Smooth muscle cell (in vitro differentiated cells): ENCODE measurements around the gene RANBP1. TPM values are rescaled to one million over a fixed set of nuclear protein-coding genes. Genes with fewer than 3 reads are reported as not detected.

Experiments used
- DNase-seq: peaks from one replicate; lab custom pipeline; 2025; ENCODE audit not compliant: unreplicated experiment; lab: John Stamatoyannopoulos, UW
- H2AFZ ChIP-seq: fragments of 200-600 bp; sonication (generic); 2 replicates; pipeline ENCODE4 v1.6.0; 2016; ENCODE audit warnings: antibody characterized with exemption, low read depth, mild to moderate bottlenecking
- H3F3A ChIP-seq: fragments of 200-600 bp; sonication (generic); 2 replicates; pipeline ENCODE4 v1.6.0; 2017; ENCODE audit warnings: antibody characterized with exemption, low read depth
- H3K27ac ChIP-seq: fragments of 200-600 bp; sonication (generic); 2 replicates; pipeline ENCODE4 v1.5.1; 2016; ENCODE audit warnings: low read depth, mild to moderate bottlenecking
- H3K27me3 ChIP-seq: fragments of 200-600 bp; sonication (generic); 2 replicates; pipeline ENCODE4 v1.6.1; 2016; ENCODE audit warnings: low read depth, mild to moderate bottlenecking
- H3K36me3 ChIP-seq: fragments of 200-600 bp; sonication (generic); 2 replicates; pipeline ENCODE4 v1.5.1; 2016; ENCODE audit warnings: low read depth
- H3K4me1 ChIP-seq: fragments of 200-600 bp; sonication (generic); 2 replicates; pipeline ENCODE4 v1.5.1; 2016; ENCODE audit warnings: low read depth
- H3K4me2 ChIP-seq: fragments of 200-600 bp; sonication (generic); 2 replicates; pipeline ENCODE4 v1.6.0; 2016; ENCODE audit warnings: mild to moderate bottlenecking
- H3K4me3 ChIP-seq: fragments of 200-600 bp; sonication (generic); 2 replicates; pipeline ENCODE4 v1.5.1; 2016; ENCODE audit warnings: mild to moderate bottlenecking
- H3K79me2 ChIP-seq: fragments of 200-600 bp; sonication (generic); 2 replicates; pipeline ENCODE4 v1.6.0; 2016; ENCODE audit warnings: low read depth, mild to moderate bottlenecking
- H3K9ac ChIP-seq: fragments of 200-600 bp; sonication (generic); 2 replicates; pipeline ENCODE4 v1.6.0; 2016; ENCODE audit warnings: low read depth
- H3K9me3 ChIP-seq: fragments of 200-600 bp; sonication (generic); replicated peaks from 2 replicates; pipeline ENCODE4 v1.5.1; 2016; ENCODE audit warnings: low read depth
- H4K20me1 ChIP-seq: fragments of 200-600 bp; sonication (generic); 2 replicates; pipeline ENCODE4 v1.6.0; 2016; ENCODE audit warnings: low read depth
- CTCF ChIP-seq: fragments of 200-600 bp; sonication (generic); IDR thresholded peaks from 2 replicates; pipeline ENCODE4 v1.5.1; 2017; ENCODE audit warnings: borderline replicate concordance, mild to moderate bottlenecking, antibody characterized with exemption; ENCODE audit not compliant: insufficient read depth, poor library complexity, severe bottlenecking
- WGBS: methylation state at CpG from one replicate; pipeline ENCODE4 v1.1.7; 2016; ENCODE audit warnings: low lambda C conversion rate; 5-methylcytosine and 5-hydroxymethylcytosine counted together
- polyA plus RNA-seq: library from polyadenylated mRNA; unstranded; fragments of >200 nt; fragmentation: Nextera tagmentation; extraction: Ambion mirVana; gene quantifications from 2 replicates; pipeline ENCODE4 v1.2.1, GENCODE V29; 2016
- total RNA-seq: library from RNA; depleted of rRNA; stranded (reverse); fragments of >200 nt; gene quantifications from 2 replicates; pipeline ENCODE4 v1.2.3, GENCODE V29; 2014

RANBP1 gene
- total and polyA plus RNA-seq, 2 experiments from 2014 or later = 235 to 331 TPM

- no peak overlapping the region for H2AFZ ChIP-seq
These were observed 40.9 kb downstream of the RANBP1 start for GRCh38 chr22:20156611-20157429.

GRCh38 chr22:20157430-20158183 is 41.7 kb downstream of the RANBP1 start:
- Histone ChIP-seq H3K36me3 (no peaks in the 10 kb centered on the region), H3K27me3 (no peaks in the 10 kb centered on the region), H3K4me3 (no peak overlapping the region), H3F3A (no peaks in the 10 kb centered on the region), H3K4me1 (no peaks in the 10 kb centered on the region), H2AFZ (no peak overlapping the region), H4K20me1 (no peaks in the 10 kb centered on the region), H3K9ac (no peak overlapping the region), H3K9me3 (no peaks in the 10 kb centered on the region), H3K4me2 (no peak overlapping the region), H3K27ac (no peak overlapping the region), H3K79me2 (no peaks in the 10 kb centered on the region)
- no peak for DNase-seq
- no peak for TF ChIP-seq CTCF
- WGBS = 88% methylated on average over 15 of the region's 15 CpGs

More at GRCh38 chr22:20156611-20157429, 40.9 kb downstream of the RANBP1 start:
- WGBS = 55% methylated on average over 17 of the region's 17 CpGs
- Histone ChIP-seq H3K9ac (no peak overlapping the region), H4K20me1 (no peaks in the 10 kb centered on the region), H3K27ac (no peak overlapping the region), H3K27me3 (no peaks in the 10 kb centered on the region), H3F3A (no peaks in the 10 kb centered on the region), H3K4me2 (no peak overlapping the region), H3K36me3 (no peaks in the 10 kb centered on the region), H3K4me3 (no peak overlapping the region), H3K4me1 (no peaks in the 10 kb centered on the region), H3K79me2 (no peaks in the 10 kb centered on the region), H3K9me3 (no peaks in the 10 kb centered on the region)
- DNase-seq = peak; percentile 58
- TF ChIP-seq CTCF = peak; percentile 100

GRCh38 chr22:20158391-20159036 is 42.6 kb downstream of the RANBP1 start:
- Histone ChIP-seq H3F3A (no peaks in the 10 kb centered on the region), H3K79me2 (no peaks in the 10 kb centered on the region), H4K20me1 (no peaks in the 10 kb centered on the region), H3K4me3 (no peak overlapping the region), H3K9ac (no peak overlapping the region), H2AFZ (no peak overlapping the region), H3K27ac (no peak overlapping the region), H3K27me3 (no peaks in the 10 kb centered on the region), H3K9me3 (no peaks in the 10 kb centered on the region), H3K4me2 (no peak overlapping the region), H3K4me1 (no peaks in the 10 kb centered on the region), H3K36me3 (no peaks in the 10 kb centered on the region)
- TF ChIP-seq CTCF = no peak
- 89% methylated on average over 12 of the region's 15 CpGs for WGBS
- no peak for DNase-seq
